Peyer's patch (tissue), 4 donors: ENCODE measurements around the gene TFAP2A.

ENCODE experiments used
- POLR2A ChIP-seq, 2 donors: fragments of 450-650 bp; IDR thresholded peaks; one replicate each; pipeline ENCODE4 v1.5.1; 2017; ENCODE audit warnings: antibody characterized with exemption in 2 of 2, mild to moderate bottlenecking in 2 of 2, moderate library complexity in 2 of 2
- TF ChIP-seq, protein P1 (sequence below), 6 experiments: fragments of 450-650 bp in 4 of 6; fragments of 200-600 bp in 2 of 6; sonication (generic) in 1 of 6; IDR thresholded peaks; one replicate each; pipeline ENCODE4 v1.5.1; 2017 to 2019; ENCODE audit warnings: antibody characterized with exemption in 6 of 6, mild to moderate bottlenecking in 3 of 6, moderate library complexity in 1 of 6

DNA sequence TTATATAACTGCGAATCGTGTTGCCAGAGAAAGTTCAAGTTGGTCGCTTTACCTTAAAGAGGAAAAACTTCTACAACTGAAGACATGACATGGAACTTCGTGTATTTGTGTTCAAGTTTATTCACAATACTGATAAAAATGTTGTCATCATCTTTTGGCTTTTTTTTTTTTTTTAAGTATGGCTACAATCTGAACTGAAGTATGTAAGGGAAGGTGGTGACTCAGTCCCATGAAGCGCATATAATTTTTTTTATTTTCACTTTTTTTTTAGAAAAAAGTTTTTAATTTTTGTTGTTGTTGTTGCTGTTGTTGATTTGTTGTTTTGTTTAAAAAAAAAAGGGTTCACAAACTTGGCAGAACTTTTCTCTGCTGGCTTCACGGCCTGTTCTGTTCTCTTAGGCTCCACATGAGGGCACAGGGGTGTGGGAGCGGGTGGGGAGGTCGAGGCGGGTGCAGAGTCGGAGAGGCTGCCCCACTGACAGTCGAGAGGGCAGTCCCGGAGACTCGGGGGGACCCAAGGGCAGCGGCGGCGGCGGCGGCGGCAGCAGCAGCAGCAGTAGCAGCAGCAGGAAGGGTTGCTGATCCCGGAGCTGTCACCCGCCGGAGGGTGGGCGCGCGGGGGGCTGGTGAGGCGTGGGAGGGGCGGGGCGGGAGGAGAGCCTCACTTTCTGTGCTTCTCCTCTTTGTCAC, 17.0 kb downstream of the TFAP2A start:
- TF ChIP-seq, protein P1, sequence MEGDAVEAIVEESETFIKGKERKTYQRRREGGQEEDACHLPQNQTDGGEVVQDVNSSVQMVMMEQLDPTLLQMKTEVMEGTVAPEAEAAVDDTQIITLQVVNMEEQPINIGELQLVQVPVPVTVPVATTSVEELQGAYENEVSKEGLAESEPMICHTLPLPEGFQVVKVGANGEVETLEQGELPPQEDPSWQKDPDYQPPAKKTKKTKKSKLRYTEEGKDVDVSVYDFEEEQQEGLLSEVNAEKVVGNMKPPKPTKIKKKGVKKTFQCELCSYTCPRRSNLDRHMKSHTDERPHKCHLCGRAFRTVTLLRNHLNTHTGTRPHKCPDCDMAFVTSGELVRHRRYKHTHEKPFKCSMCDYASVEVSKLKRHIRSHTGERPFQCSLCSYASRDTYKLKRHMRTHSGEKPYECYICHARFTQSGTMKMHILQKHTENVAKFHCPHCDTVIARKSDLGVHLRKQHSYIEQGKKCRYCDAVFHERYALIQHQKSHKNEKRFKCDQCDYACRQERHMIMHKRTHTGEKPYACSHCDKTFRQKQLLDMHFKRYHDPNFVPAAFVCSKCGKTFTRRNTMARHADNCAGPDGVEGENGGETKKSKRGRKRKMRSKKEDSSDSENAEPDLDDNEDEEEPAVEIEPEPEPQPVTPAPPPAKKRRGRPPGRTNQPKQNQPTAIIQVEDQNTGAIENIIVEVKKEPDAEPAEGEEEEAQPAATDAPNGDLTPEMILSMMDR (IDR thresholded peaks at IDR 0.05), result no peak
- TF ChIP-seq POLR2A (IDR thresholded peaks at IDR 0.05), result no peak
